Measurements from ENCODE around the gene EPN1. TPM values are rescaled to one million over a fixed set of nuclear protein-coding genes. Genes with fewer than 3 reads are reported as not detected.
A peak's percentile ranks its signal among the peaks of the same experiment; 100 is the strongest.

EPN1 gene
- total and polyA plus RNA-seq, 2 experiments from 2014 or later, result 47.1 to 223 TPM

DNA sequence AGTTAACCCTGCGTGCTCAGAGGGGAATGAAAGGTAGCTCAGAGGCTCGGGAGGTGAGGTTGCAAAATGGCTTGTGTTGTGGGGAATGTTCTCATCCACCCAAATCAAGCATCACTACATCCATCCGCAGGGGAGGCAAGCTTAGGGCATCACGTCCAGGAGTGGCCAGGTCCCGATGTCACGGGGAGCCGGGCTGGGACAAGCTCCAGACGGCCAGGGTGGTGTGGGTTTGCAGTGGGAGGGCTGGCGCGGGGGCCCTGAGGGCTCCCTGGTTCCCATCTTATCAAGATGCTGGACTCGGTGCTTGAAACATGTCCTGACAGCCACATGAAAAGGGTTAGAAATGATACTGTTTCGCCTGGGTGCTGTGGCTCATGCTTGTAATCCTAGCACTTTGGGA is 25.8 kb downstream of the EPN1 start:
- Mint-ChIP-seq H3K36me3 (ENCODE audit: low read depth) (peaks cover 71% of the 10 kb centered on the region), H3K4me1 (no peaks in the 10 kb centered on the region; the same call in 2 of the 3 replicates), H3K27me3 (ENCODE audit: insufficient read depth, low read depth, poor library complexity) (peaks cover 13% of the 10 kb centered on the region), H3K27ac (no peak overlapping the region), H3K4me3 (no peak overlapping the region), H3K9me3 (peaks cover 40% of the 10 kb centered on the region)
- ATAC-seq (no peak), DNase-seq (ENCODE audit: low spot score) (no peak)
- no peaks in the 10 kb centered on the region; the same call in 1 of the 2 replicates for H4K20me1 ChIP-seq (replicated peaks; ENCODE audit: insufficient read depth)
- H2AFZ ChIP-seq, result no peak overlapping the region
- H3K4me2 ChIP-seq, result no peak overlapping the region
- H3K79me2 ChIP-seq (replicated peaks; ENCODE audit: insufficient read depth), result no peaks in the 10 kb centered on the region
- no peak overlapping the region for H3K27ac ChIP-seq (ENCODE audit: low read depth)
- TF ChIP-seq ZNF114 (CRISPR knock-in tag; IDR thresholded peaks at IDR 0.05) (no peak), NANOG (IDR thresholded peaks at IDR 0.05; ENCODE audit: borderline replicate concordance) (no peak), JUNB (IDR thresholded peaks at IDR 0.05; ENCODE audit: unreplicated experiment) (no peak), ZNF331 (CRISPR knock-in tag; IDR thresholded peaks at IDR 0.05; ENCODE audit: low read depth) (no peak)
- TF ChIP-seq, protein P1, sequence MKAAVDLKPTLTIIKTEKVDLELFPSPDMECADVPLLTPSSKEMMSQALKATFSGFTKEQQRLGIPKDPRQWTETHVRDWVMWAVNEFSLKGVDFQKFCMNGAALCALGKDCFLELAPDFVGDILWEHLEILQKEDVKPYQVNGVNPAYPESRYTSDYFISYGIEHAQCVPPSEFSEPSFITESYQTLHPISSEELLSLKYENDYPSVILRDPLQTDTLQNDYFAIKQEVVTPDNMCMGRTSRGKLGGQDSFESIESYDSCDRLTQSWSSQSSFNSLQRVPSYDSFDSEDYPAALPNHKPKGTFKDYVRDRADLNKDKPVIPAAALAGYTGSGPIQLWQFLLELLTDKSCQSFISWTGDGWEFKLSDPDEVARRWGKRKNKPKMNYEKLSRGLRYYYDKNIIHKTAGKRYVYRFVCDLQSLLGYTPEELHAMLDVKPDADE (IDR thresholded peaks at IDR 0.05), result no peak
- TF ChIP-seq, protein P2, sequence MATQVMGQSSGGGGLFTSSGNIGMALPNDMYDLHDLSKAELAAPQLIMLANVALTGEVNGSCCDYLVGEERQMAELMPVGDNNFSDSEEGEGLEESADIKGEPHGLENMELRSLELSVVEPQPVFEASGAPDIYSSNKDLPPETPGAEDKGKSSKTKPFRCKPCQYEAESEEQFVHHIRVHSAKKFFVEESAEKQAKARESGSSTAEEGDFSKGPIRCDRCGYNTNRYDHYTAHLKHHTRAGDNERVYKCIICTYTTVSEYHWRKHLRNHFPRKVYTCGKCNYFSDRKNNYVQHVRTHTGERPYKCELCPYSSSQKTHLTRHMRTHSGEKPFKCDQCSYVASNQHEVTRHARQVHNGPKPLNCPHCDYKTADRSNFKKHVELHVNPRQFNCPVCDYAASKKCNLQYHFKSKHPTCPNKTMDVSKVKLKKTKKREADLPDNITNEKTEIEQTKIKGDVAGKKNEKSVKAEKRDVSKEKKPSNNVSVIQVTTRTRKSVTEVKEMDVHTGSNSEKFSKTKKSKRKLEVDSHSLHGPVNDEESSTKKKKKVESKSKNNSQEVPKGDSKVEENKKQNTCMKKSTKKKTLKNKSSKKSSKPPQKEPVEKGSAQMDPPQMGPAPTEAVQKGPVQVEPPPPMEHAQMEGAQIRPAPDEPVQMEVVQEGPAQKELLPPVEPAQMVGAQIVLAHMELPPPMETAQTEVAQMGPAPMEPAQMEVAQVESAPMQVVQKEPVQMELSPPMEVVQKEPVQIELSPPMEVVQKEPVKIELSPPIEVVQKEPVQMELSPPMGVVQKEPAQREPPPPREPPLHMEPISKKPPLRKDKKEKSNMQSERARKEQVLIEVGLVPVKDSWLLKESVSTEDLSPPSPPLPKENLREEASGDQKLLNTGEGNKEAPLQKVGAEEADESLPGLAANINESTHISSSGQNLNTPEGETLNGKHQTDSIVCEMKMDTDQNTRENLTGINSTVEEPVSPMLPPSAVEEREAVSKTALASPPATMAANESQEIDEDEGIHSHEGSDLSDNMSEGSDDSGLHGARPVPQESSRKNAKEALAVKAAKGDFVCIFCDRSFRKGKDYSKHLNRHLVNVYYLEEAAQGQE (IDR thresholded peaks at IDR 0.05; ENCODE audit: unreplicated experiment), result no peak
- no peak overlapping the region for H3K4me3 ChIP-seq
- H3K9me2 ChIP-seq (ENCODE audit: insufficient read depth), result no peaks in the 10 kb centered on the region
- no peaks in the 10 kb centered on the region for H3K36me3 ChIP-seq (ENCODE audit: insufficient read depth)
- H3K27me3 ChIP-seq (ENCODE audit: insufficient read depth), result no peaks in the 10 kb centered on the region
- H3K4me1 ChIP-seq (ENCODE audit: insufficient read depth), result no peaks in the 10 kb centered on the region
- H3F3A ChIP-seq (replicated peaks; ENCODE audit: low read depth), result no peaks in the 10 kb centered on the region; the same call in 1 of the 2 replicates

DNA sequence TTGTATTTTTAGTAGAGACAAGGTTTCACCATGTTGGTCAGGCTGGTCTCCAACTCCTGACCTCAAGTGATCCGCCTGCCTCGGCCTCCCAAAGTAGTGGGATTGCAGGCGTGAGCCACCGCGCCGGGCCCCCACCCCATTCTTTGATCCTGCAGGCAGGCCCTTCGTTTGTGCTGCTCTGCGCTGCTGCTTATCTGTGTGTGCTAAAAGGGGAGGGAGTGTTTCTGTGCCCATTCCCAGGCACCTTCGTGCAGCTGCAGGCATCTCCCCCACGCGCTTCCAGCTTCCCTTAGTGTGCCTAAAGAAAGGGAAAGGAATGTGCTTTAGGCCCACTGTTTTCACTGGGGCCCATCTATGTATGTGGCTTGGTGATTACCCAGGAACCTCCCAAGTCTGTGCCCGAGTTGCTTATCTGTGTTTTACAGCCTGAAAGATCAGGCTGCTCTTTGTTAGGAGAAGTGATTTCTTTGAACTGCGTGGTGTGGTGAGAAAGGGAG is 27.2 kb downstream of the EPN1 start:
- Histone ChIP-seq H4K20me1 (replicated peaks; ENCODE audit: insufficient read depth) (no peaks in the 10 kb centered on the region; the same call in 1 of the 2 replicates), H3F3A (replicated peaks; ENCODE audit: low read depth) (no peaks in the 10 kb centered on the region; the same call in 1 of the 2 replicates), H3K4me2 (no peak overlapping the region), H2AFZ (no peak overlapping the region), H3K36me3 (ENCODE audit: insufficient read depth) (no peaks in the 10 kb centered on the region), H3K27me3 (ENCODE audit: insufficient read depth) (no peaks in the 10 kb centered on the region), H3K4me1 (ENCODE audit: insufficient read depth) (peaks cover 6% of the 10 kb centered on the region; the same call in 1 of the 2 replicates), H3K4me3 (no peak overlapping the region), H3K79me2 (replicated peaks; ENCODE audit: insufficient read depth) (no peaks in the 10 kb centered on the region), H3K27ac (ENCODE audit: low read depth) (no peak overlapping the region), H3K9me2 (ENCODE audit: insufficient read depth) (no peaks in the 10 kb centered on the region)
- ATAC-seq, result no peak
- peaks cover 18% of the 10 kb centered on the region for H3K27me3 Mint-ChIP-seq (ENCODE audit: insufficient read depth, low read depth, poor library complexity)
- no peak for TF ChIP-seq JUNB (IDR thresholded peaks at IDR 0.05; ENCODE audit: unreplicated experiment)
- no peak for TF ChIP-seq STAT1 (IDR thresholded peaks at IDR 0.05; ENCODE audit: unreplicated experiment)
- TF ChIP-seq, protein P1 (IDR thresholded peaks at IDR 0.05), result no peak
- TF ChIP-seq, protein P2 (IDR thresholded peaks at IDR 0.05; ENCODE audit: unreplicated experiment), result no peak
- peak; percentile 22 for DNase-seq (ENCODE audit: low spot score)
- H3K9me3 Mint-ChIP-seq, result peaks cover 53% of the 10 kb centered on the region
- no peaks in the 10 kb centered on the region; the same call in 2 of the 3 replicates for H3K4me1 Mint-ChIP-seq
- no peak overlapping the region for H3K4me3 Mint-ChIP-seq
- H3K27ac Mint-ChIP-seq, result no peak overlapping the region
- H3K36me3 Mint-ChIP-seq (ENCODE audit: low read depth), result peaks cover 72% of the 10 kb centered on the region

Data from GM23338 (cell line).